Urinary bladder (tissue), 4 donors: ENCODE measurements around the gene TMEM238L. TPM values are rescaled to one million over a fixed set of nuclear protein-coding genes. Genes with fewer than 3 reads are reported as not detected.
"Not testable (repeated sequence)": the region's sequence is repeated elsewhere in the genome, so short reads cannot be mapped to it uniquely, and the experiment has no call there.

Experiments
- DNase-seq: peaks from one replicate; pipeline ENCODE4 v3.0.0-alpha.2; 2015; ENCODE audit errors: extremely low spot score
- H3K27ac ChIP-seq: one replicate; pipeline ENCODE4 v1.5.1; 2013; ENCODE audit warnings: low read depth, mild to moderate bottlenecking, moderate library complexity
- H3K36me3 ChIP-seq: one replicate; pipeline ENCODE4 v1.6.1; 2013; ENCODE audit warnings: mild to moderate bottlenecking, moderate library complexity; ENCODE audit not compliant: insufficient read depth
- H3K4me1 ChIP-seq: one replicate; pipeline ENCODE4 v1.6.1; 2013; ENCODE audit warnings: mild to moderate bottlenecking, moderate library complexity; ENCODE audit not compliant: insufficient read depth
- H3K4me3 ChIP-seq: one replicate; pipeline ENCODE4 v1.5.1; 2013; ENCODE audit warnings: low read depth, low read length
- WGBS: extraction: QIAGEN DNeasy Blood & Tissue Kit; methylation state at CpG from one replicate; pipeline ENCODE4 v1.1.7; 2013; 5-methylcytosine and 5-hydroxymethylcytosine counted together
- polyA plus RNA-seq: library from polyadenylated mRNA; stranded (reverse); fragments of 200-250 nt; gene quantifications from one replicate; pipeline ENCODE4 v1.2.3, GENCODE V29; 2013
- total RNA-seq: library from RNA; depleted of rRNA; stranded (reverse); fragments of >200 nt; gene quantifications from one replicate; pipeline ENCODE4 v1.2.3, GENCODE V29; 2014
- donor health status: healthy with polysubstance abuse.
- donor health status: healthy.

Gene TMEM238L, protein sequence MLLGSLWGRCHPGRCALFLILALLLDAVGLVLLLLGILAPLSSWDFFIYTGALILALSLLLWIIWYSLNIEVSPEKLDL
- total RNA-seq (4.1 TPM), polyA plus RNA-seq (1.8 TPM)

DNA sequence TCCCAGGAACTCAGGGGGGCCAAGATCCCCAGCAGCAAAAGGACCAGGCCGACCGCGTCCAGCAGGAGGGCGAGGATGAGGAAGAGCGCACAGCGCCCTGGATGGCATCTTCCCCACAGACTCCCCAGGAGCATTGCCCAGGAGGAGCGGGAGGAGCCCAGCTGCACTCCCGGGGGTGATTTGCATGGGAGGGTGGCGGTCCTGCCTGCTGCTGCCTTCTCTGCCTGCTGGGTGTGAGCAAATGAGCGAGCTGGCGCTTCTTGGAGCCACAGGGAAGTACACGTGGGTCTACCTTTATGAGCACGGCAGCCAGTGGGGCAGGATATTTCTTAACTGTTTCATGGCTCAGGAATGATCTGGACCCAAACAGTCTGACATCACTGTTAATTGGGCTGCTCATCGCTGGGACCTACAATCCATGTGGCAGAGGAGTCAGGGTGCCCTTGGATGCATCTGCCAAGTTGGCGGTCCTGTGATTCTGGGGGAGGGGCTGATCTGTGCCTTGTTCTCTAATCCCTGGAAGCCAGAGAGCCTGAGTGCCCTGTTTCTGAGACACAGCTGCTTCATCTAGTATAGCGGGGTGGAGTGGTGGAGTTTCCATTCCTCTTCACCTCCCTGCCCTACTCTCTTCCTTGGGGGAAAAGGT is at the start of gene TMEM238L:
TSS of gene TMEM238L (minus strand) at position 270 of the 646 bp plus-strand sequence. CDS start at position 134, 136 bp downstream.
- Histone ChIP-seq H3K4me3 (no peak within 1 kb of the TSS), H3K27ac (peak within 1 kb of the TSS; percentile 51), H3K4me1 (no peaks in the 10 kb centered on the region), H3K36me3 (no peaks in the 10 kb centered on the region)
- no peak for DNase-seq
- 74% methylated on average over 16 of the region's 16 CpGs for WGBS

DNA sequence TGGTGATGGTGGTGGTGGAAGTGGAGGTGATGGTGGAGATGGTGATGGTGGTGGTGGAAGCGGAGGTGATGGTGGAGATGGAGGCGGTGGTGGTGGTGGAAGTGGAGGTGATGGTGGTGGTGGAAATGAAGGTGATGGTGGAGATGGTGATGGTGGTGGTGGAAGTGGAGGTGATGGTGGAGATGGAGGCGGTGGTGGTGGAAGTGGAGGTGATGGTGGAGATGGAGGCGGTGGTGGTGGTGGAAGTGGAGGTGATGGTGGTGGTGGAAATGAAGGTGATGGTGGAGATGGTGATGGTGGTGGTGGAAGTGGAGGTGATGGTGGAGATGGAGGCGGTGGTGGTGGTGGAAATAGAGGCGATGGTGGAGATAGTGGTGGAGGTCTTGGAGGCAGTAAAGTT is 42.7 kb upstream of the TMEM238L start:
- not testable (repeated sequence) for DNase-seq, H3K36me3 ChIP-seq, H3K27ac ChIP-seq, H3K4me3 ChIP-seq, H3K4me1 ChIP-seq
- 94% methylated on average over 6 of the region's 6 CpGs for WGBS

DNA sequence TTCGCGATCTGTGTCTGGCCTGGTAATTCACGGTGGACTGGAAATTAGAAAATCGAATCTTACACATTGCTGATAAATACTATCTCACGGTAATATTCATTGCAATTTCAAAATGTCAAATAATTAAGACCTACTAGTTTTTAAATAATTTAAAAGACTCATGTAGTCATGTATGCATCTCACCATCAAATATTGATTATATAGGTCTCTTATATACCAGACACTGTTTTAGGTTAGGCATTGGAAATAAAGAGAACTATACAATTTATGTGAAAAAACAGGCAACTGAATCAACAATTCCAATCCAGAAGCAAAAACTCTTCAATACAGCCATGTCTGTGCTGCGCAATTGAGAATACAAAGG is 41.5 kb upstream of the TMEM238L start:
- DNase-seq: no peak
- H3K4me3 ChIP-seq: no peak overlapping the region
- H3K27ac ChIP-seq: no peak overlapping the region

DNA sequence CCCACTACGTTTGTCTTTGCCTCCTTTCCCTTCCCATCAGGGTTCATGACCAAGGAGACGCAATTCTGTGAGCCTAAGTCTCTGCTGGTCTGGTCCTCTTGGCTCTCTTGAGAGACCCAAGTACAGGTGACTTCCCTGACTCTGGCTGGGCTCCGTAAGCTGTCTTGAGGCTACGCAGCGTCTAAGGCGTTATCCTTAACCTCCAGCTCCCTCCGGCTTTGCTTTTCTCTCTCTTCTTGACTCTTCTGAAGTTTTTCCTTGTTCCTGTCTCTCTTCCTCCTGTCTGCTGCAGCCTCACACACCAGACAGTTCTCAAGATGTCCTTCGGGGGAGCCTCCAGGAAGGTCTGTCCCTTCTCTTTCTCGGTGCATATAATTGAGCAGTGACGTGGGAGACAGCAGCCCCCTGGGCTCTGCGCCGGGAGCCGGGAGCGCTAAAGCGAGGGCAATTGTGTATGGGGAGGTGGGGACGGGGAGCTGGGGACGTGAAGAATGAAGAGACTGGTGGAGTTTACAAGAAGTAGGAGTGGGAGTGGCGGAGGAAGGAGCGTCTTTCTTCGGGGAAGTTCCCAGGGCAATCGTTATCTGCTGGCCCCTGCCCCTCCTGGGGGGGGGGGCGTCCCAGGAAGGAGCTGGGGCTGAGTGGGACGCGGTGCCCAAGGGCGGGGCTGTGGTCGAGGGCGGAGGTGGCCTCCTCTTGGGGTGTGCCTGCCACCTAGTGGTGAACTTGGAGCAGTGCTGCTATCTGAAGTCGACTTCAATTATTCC is 40.9 kb upstream of the TMEM238L start:
- WGBS: 4% methylated on average over 28 of the region's 28 CpGs
- H3K27ac ChIP-seq: no peak overlapping the region
- peak overlapping the region; percentile 20 for H3K4me3 ChIP-seq
- H3K4me1 ChIP-seq: no peaks in the 10 kb centered on the region
- no peak for DNase-seq
- no peaks in the 10 kb centered on the region for H3K36me3 ChIP-seq

More for the DNA sequence above, 41.5 kb upstream of the TMEM238L start:
- WGBS: 16% methylated on average over 6 of the region's 6 CpGs
- no peaks in the 10 kb centered on the region for H3K4me1 ChIP-seq
- H3K36me3 ChIP-seq: no peaks in the 10 kb centered on the region

DNA sequence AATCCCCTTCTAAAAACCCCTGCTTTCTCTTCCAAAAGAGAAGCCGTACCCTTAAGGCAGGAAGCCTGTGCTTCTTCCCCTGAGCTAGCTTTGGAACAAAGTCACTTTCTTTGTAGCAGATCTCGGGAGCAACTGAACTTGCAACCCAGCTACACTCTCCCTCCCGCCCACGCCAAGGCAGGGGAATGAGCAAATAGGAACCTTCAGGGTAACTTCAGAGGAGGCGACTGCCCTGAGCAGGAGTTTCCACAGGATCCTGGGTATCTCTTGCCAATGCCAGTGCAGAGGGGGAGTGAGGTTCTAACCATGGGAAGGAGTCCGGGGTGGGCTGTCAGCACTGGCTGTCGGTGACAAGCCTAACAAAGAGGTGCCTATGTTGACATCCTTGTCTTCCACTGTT is 39.9 kb upstream of the TMEM238L start:
- H3K27ac ChIP-seq: no peak overlapping the region
- 53% methylated on average over 7 of the region's 7 CpGs for WGBS
- no peak for DNase-seq

DNA sequence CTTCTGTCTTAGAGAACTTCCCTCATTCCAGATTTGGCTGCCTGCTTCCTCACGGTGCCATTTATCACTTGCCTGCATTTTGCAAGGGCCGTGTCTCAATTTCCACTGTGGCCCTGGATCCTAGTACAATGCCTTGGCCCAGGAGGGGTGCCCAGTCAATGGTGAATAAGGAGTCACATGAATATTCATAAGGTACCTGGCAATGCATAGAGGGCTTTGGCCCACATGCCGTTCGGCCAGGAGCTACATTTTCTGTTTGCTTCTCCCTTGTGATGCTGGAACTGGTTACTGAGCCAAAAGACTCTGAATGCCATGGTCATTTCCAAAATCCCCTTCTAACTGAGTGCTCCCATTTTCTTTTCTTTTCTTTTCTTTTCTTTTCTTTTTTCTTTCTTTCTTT is 38.8 kb upstream of the TMEM238L start:
- 79% methylated on average over 4 of the region's 4 CpGs for WGBS
- Histone ChIP-seq H3K4me1 (no peaks in the 10 kb centered on the region), H3K4me3 (no peak overlapping the region), H3K27ac (no peak overlapping the region), H3K36me3 (no peaks in the 10 kb centered on the region)
- DNase-seq: no peak

More for the DNA sequence above, 39.9 kb upstream of the TMEM238L start:
- Histone ChIP-seq H3K4me1 (no peaks in the 10 kb centered on the region), H3K36me3 (no peaks in the 10 kb centered on the region), H3K4me3 (no peak overlapping the region)

DNA sequence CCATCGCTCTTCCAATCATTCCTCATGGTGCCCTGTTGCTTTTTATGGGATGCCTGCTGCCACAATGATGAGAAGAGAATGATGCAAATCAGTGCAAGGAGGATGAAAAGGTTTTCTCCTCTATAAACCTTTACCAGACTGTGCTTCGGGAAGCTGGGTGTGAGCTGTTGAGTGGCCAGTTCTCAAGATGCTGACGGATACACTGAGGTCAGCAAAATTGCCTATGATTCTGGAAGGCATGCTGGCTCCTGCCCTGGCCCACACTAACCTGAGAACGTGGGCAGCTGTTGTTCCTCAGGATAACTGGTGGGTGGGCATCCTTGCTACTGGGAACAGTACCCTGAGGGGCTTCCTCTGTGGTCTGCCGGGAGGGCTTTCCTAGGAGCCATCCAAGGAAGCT is 34.8 kb upstream of the TMEM238L start:
- no peaks in the 10 kb centered on the region for H3K4me1 ChIP-seq
- WGBS: 79% methylated on average over 5 of the region's 5 CpGs
- no peak overlapping the region for H3K27ac ChIP-seq
- H3K36me3 ChIP-seq: no peaks in the 10 kb centered on the region
- DNase-seq: no peak
- no peak overlapping the region for H3K4me3 ChIP-seq

DNA sequence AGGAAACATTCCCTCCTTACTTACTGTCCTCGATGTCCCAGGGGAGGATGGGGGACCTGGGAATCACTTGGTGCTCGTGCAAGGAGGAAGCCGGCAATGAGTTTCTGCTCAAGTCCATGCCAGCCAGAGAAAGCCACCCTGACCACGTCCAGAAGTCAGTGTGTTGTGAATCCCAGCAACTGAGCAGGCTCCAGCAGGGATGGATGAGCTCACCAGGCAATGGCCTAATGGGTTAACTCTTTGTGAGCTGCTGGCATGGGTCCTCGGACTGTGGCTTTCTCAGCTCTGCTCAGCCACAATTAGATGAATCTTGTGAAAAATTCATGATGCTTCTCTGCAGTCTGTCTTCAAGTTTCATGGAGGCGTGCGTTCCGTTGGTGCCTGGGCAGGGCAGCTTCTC is 34.0 kb upstream of the TMEM238L start, which contains the start of gene PIRT:
TSS of gene PIRT (minus strand) at position 167 of the 400 bp plus-strand sequence. CDS start 12,442 bp downstream, outside the sequence.
- WGBS: 64% methylated on average over 8 of the region's 8 CpGs

DNA sequence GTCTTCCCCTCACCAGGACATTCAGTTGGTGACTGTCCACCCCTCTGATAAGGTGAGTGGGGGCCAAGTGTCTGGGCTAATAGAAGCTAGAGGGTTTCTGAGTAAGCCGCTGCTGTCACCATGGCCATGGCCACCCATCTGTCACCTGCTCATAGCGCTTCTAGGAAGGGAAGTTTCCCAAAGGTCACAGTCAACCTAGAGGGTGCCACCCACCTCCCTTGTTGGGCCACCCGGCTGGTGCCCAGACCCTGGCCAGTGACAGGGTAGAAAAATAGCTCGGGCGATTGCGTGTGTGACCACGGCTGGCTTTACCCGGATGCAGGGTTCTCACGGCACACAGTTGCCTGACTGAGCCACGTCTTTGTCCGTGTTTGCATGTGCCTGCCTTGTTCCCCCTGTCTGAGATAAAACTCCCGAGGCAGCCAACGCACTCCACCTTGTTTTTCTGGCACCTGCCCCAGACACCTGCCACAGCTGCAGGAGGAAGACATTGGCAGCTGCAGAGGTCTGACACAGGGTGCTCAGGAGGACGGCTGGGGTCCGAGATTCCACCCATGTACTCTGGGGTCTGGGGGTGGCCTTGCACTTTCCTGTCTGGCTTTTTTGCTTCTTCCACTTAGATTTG is 33.2 kb upstream of the TMEM238L start:
- no peak overlapping the region for H3K4me3 ChIP-seq
- no peak overlapping the region for H3K27ac ChIP-seq
- H3K4me1 ChIP-seq: no peaks in the 10 kb centered on the region
- H3K36me3 ChIP-seq: no peaks in the 10 kb centered on the region
- WGBS: 72% methylated on average over 15 of the region's 15 CpGs
- no peak for DNase-seq

More for the DNA sequence above, 34.0 kb upstream of the TMEM238L start, which contains the start of gene PIRT:
- no peak within 1 kb of the TSS for H3K4me3 ChIP-seq
- no peak within 1 kb of the TSS for H3K27ac ChIP-seq
- no peaks in the 10 kb centered on the region for H3K36me3 ChIP-seq
- H3K4me1 ChIP-seq: no peaks in the 10 kb centered on the region
- DNase-seq: no peak

DNA sequence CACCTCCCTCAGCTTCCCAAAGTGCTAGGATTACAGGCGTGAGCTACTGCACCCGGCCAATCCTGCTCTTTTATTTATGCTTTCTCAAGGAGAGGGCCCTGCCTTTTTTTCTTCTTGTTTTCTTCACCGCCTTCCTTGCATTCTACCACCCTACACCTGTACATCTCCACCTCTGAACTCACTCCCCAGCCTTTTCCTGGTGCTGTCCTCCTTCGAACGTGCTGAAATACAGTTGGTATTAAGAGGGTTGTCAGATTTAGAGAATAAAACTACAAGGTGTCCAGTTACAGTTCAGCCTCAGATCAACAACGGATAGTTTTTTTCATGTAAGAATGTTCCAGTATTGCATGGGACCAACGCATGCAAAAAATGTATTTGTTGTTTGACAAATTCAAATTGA is 32.2 kb upstream of the TMEM238L start:
- 76% methylated on average over 7 of the region's 7 CpGs for WGBS
- no peak for DNase-seq

DNA sequence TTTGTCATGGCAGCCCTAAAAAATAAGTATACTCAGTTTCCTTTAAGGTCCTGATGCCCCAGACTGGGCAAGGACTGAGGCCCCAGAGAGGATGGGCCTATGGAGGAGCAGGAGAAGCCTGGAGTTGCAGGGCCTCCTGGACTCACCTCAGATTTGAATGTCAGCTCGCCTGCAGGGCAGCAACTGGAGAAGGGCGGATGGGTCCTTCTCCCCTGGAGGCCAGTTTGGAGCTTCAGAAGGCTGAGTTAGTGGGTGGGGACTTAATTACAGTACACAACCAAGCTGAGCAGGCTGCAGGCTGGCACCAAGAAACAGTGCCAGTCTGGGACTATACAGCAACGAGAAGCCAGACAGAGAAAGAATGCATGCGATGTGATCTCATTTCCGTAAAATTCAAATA is 27.8 kb upstream of the TMEM238L start:
- DNase-seq: no peak
- H3K4me1 ChIP-seq: no peaks in the 10 kb centered on the region
- H3K36me3 ChIP-seq: no peaks in the 10 kb centered on the region
- no peak overlapping the region for H3K27ac ChIP-seq
- no peak overlapping the region for H3K4me3 ChIP-seq
- 88% methylated on average over 5 of the region's 5 CpGs for WGBS

More for the DNA sequence above, 32.2 kb upstream of the TMEM238L start:
- H3K4me1 ChIP-seq: no peaks in the 10 kb centered on the region
- no peak overlapping the region for H3K27ac ChIP-seq
- H3K4me3 ChIP-seq: no peak overlapping the region
- H3K36me3 ChIP-seq: no peaks in the 10 kb centered on the region

DNA sequence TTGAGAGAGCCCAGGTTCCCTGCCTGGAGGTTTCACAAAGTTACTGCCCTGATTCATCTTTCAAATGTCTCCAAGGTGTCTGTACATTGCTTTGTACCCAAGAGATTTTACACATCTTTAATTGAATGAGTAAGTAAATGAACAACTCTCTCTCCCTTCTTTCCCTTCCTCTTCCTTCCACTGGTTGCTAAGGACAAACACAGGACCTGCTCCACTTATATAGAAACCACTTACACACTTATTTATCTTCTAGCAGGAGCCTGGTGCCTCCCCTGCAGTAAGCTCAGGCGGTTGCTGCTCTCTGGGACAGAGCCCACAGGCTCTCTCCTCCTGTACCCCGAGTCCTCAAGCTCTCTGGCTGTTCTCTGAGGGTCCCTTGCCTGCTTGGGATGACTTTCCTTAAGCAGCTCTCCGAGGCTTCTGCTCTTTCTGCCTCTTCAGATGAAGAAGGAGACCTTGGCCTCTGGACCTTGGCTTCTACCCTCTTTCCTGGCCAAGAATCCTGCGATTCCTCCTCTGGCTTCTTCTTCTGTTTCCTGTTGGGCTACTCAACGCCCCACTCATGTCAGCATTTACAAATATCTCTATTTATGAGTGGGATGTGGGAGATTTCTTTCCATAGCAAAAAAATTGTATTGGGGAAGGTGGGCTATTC is 24.1 kb upstream of the TMEM238L start:
- 74% methylated on average over 5 of the region's 5 CpGs for WGBS
- Histone ChIP-seq H3K36me3 (no peaks in the 10 kb centered on the region), H3K4me3 (no peak overlapping the region), H3K27ac (no peak overlapping the region), H3K4me1 (no peaks in the 10 kb centered on the region)
- no peak for DNase-seq

DNA sequence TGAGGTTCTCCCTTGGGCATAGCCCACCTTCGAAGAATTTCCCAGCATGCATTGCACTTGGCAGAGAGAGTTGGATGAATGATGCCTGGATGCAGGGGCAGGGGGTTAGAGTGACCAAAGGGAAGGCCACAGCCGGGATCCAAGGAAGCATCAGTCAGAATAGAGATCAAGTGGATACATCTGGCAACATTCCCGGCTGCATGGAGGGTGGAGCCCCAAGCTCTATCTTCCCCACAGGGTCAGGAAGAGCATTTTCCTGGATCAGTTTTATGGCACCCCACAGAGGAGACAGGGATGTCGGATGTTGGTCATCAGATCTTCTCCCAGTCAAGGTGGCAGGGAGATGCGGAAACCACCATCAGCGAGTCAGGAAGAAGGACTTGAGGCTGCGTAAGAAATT is 21.0 kb upstream of the TMEM238L start:
- Histone ChIP-seq H3K4me1 (no peaks in the 10 kb centered on the region), H3K36me3 (no peaks in the 10 kb centered on the region), H3K4me3 (no peak overlapping the region), H3K27ac (no peak overlapping the region)
- DNase-seq: no peak
- WGBS: 83% methylated on average over 7 of the region's 7 CpGs
